SK-N-SH treated with all-trans-retinoic acid at 6 μM for 48 hours (cell line): ENCODE results near the gene PCBP3.
A peak's percentile ranks its signal among the peaks of the same experiment; 100 is the strongest.

Experiments
- ATAC-seq: fragments of 200-7000 bp; cut with Tn5 transposase; 3 replicates; pipeline ENCODE4 v1.9.1; 2020; ENCODE audit warnings: mild to moderate bottlenecking, moderate library complexity
- ARNTL ChIP-seq: fragments of 450-650 bp; formaldehyde crosslinking; IDR thresholded peaks from 2 replicates; pipeline ENCODE4 v1.5.0; 2020; ENCODE audit warnings: low read depth, mild to moderate bottlenecking, moderate library complexity, borderline replicate concordance
- BACH2 ChIP-seq: fragments of 250-450 bp; sonication (Bioruptor Pico); IDR thresholded peaks from 2 replicates; pipeline ENCODE4 v1.9.0; 2021; ENCODE audit warnings: mild to moderate bottlenecking, borderline replicate concordance
- CSDC2 ChIP-seq: fragments of 250-450 bp; sonication (Bioruptor Pico); IDR thresholded peaks from 2 replicates; pipeline ENCODE4 v1.5.0; 2020; ENCODE audit warnings: mild to moderate bottlenecking, moderate library complexity
- ESRRG ChIP-seq: fragments of 250-450 bp; sonication (Bioruptor Pico); IDR thresholded peaks from 2 replicates; pipeline ENCODE4 v1.6.1; 2021; ENCODE audit warnings: mild to moderate bottlenecking
- ISL1 ChIP-seq: fragments of 250-450 bp; sonication (Bioruptor Pico); IDR thresholded peaks from 2 replicates; pipeline ENCODE4 v2.1.2; 2022; ENCODE audit warnings: mild to moderate bottlenecking, moderate library complexity
- OSR1 ChIP-seq: fragments of 250-450 bp; sonication (Bioruptor Pico); IDR thresholded peaks from 2 replicates; pipeline ENCODE4 v1.8.0; 2022; ENCODE audit warnings: moderate library complexity, mild to moderate bottlenecking, inconsistent platforms
- POU6F1 ChIP-seq: fragments of 250-450 bp; sonication (Bioruptor Pico); IDR thresholded peaks from 2 replicates; pipeline ENCODE4 v1.8.0; 2021; ENCODE audit warnings: low read depth, mild to moderate bottlenecking, moderate library complexity, borderline replicate concordance
- RARB ChIP-seq: fragments of 250-450 bp; sonication (Bioruptor Pico); IDR thresholded peaks from 2 replicates; pipeline ENCODE4 v1.8.0; 2021; ENCODE audit warnings: mild to moderate bottlenecking, moderate library complexity
- SNAI2 ChIP-seq: fragments of 250-450 bp; sonication (Bioruptor Pico); IDR thresholded peaks from 2 replicates; pipeline ENCODE4 v1.5.0; 2020; ENCODE audit warnings: mild to moderate bottlenecking, moderate library complexity
- TCF4 ChIP-seq: fragments of 250-450 bp; sonication (Bioruptor Pico); IDR thresholded peaks from 2 replicates; pipeline ENCODE4 v1.8.0; 2021; ENCODE audit warnings: mild to moderate bottlenecking, moderate library complexity, borderline replicate concordance
- TOX ChIP-seq: fragments of 250-450 bp; sonication (Bioruptor Pico); IDR thresholded peaks from 2 replicates; pipeline ENCODE4 v1.8.0; 2021; ENCODE audit warnings: mild to moderate bottlenecking, moderate library complexity, borderline replicate concordance
- ZC3H10 ChIP-seq: fragments of 250-450 bp; sonication (Bioruptor Pico); IDR thresholded peaks from 2 replicates; pipeline ENCODE4 v1.5.1; 2021; ENCODE audit warnings: mild to moderate bottlenecking, moderate library complexity
- ZFP3 ChIP-seq: fragments of 250-450 bp; sonication (Bioruptor Pico); IDR thresholded peaks from 2 replicates; pipeline ENCODE4 v1.5.0; 2020; ENCODE audit warnings: mild to moderate bottlenecking, moderate library complexity
- ZFP30 ChIP-seq: fragments of 450-650 bp; formaldehyde crosslinking; IDR thresholded peaks from 2 replicates; pipeline ENCODE4 v1.5.0; 2022; ENCODE audit warnings: mild to moderate bottlenecking, moderate library complexity
- ZNF565 ChIP-seq: fragments of 450-650 bp; formaldehyde crosslinking; conservative IDR thresholded peaks from 2 replicates; pipeline ENCODE4 v1.5.0; 2020; ENCODE audit warnings: low read depth, mild to moderate bottlenecking, moderate library complexity
- ZNF70 ChIP-seq: fragments of 450-650 bp; formaldehyde crosslinking; IDR thresholded peaks from 2 replicates; pipeline ENCODE4 v1.5.0; 2020; ENCODE audit warnings: mild to moderate bottlenecking, moderate library complexity
- ZNF8 ChIP-seq: fragments of 450-650 bp; formaldehyde crosslinking; IDR thresholded peaks from 2 replicates; pipeline ENCODE4 v1.5.0; 2020; ENCODE audit warnings: mild to moderate bottlenecking, moderate library complexity
- TF ChIP-seq, protein P1 (sequence below): fragments of 250-450 bp; sonication (Bioruptor Pico); IDR thresholded peaks from 2 replicates; pipeline ENCODE4 v1.5.0; 2020; ENCODE audit warnings: mild to moderate bottlenecking, moderate library complexity
- TF ChIP-seq, protein P2 (sequence below): fragments of 250-450 bp; sonication (Bioruptor Pico); IDR thresholded peaks from 2 replicates; pipeline ENCODE4 v1.5.1; 2020; ENCODE audit warnings: low read depth, mild to moderate bottlenecking, moderate library complexity
- TF ChIP-seq, protein P3 (sequence below): fragments of 250-450 bp; sonication (Bioruptor Pico); IDR thresholded peaks from 2 replicates; pipeline ENCODE4 v1.8.0; 2020; ENCODE audit warnings: mild to moderate bottlenecking, moderate library complexity, borderline replicate concordance

Gene PCBP3

GRCh38 chr21:45841033-45841432, 197.5 kb downstream of the PCBP3 start (continued):
- TF ChIP-seq POU6F1 (CRISPR knock-in tag) (no peak), TOX (CRISPR knock-in tag) (no peak), ZNF70 (CRISPR knock-in tag) (no peak), CSDC2 (CRISPR knock-in tag) (no peak)

- no peak for ATAC-seq
- peak; percentile 66; the same call in 1 of the 2 replicates for TF ChIP-seq TCF4
- TF ChIP-seq ARNTL (CRISPR knock-in tag) = no peak
- peak; percentile 31; the same call in 1 of the 2 replicates for TF ChIP-seq ISL1 (CRISPR knock-in tag)
- TF ChIP-seq ZNF565 (CRISPR knock-in tag) = no peak
- no peak for TF ChIP-seq ZFP30
- TF ChIP-seq, all 23 proteins: peak for 2
Observed at GRCh38 chr21:45843426-45843825, 199.9 kb downstream of the PCBP3 start.

DNA sequence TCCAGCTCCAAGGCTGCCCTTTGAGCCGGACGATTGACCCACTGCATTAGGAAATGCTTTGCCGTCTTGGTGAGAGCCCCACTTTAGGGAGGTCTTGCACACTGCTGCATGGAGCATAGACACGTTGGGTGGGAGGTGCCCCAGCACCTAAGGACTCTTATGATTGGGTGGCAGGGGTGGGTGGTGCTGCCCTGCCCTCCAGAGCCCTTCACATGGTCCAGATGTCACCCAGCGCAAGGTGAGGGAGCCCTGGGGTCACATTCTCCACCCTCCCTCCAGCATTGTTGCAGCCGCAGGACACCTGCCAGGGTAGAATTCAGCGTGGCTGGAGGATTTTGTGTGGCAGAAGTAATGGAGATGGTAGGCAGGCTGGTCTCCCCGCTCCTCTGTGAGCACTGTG, 200.7 kb downstream of the PCBP3 start:
- TF ChIP-seq ISL1 (CRISPR knock-in tag) = no peak
- no peak for TF ChIP-seq OSR1 (CRISPR knock-in tag)
- no peak for TF ChIP-seq ZFP30
- TF ChIP-seq BACH2 (CRISPR knock-in tag) = no peak
- TF ChIP-seq ESRRG (CRISPR knock-in tag) = no peak
- no peak for TF ChIP-seq POU6F1 (CRISPR knock-in tag)
- no peak for TF ChIP-seq ZNF70 (CRISPR knock-in tag)
- TF ChIP-seq, protein P1, sequence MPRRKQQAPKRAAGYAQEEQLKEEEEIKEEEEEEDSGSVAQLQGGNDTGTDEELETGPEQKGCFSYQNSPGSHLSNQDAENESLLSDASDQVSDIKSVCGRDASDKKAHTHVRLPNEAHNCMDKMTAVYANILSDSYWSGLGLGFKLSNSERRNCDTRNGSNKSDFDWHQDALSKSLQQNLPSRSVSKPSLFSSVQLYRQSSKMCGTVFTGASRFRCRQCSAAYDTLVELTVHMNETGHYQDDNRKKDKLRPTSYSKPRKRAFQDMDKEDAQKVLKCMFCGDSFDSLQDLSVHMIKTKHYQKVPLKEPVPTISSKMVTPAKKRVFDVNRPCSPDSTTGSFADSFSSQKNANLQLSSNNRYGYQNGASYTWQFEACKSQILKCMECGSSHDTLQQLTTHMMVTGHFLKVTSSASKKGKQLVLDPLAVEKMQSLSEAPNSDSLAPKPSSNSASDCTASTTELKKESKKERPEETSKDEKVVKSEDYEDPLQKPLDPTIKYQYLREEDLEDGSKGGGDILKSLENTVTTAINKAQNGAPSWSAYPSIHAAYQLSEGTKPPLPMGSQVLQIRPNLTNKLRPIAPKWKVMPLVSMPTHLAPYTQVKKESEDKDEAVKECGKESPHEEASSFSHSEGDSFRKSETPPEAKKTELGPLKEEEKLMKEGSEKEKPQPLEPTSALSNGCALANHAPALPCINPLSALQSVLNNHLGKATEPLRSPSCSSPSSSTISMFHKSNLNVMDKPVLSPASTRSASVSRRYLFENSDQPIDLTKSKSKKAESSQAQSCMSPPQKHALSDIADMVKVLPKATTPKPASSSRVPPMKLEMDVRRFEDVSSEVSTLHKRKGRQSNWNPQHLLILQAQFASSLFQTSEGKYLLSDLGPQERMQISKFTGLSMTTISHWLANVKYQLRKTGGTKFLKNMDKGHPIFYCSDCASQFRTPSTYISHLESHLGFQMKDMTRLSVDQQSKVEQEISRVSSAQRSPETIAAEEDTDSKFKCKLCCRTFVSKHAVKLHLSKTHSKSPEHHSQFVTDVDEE (CRISPR knock-in tag) = no peak
- TF ChIP-seq ARNTL (CRISPR knock-in tag) = no peak
- no peak for TF ChIP-seq ZC3H10
- no peak for TF ChIP-seq SNAI2
- TF ChIP-seq CSDC2 (CRISPR knock-in tag) = no peak
- TF ChIP-seq ZFP3 = no peak
- no peak for TF ChIP-seq ZNF8 (CRISPR knock-in tag)
- no peak for TF ChIP-seq ZNF565 (CRISPR knock-in tag)
- TF ChIP-seq, protein P2, sequence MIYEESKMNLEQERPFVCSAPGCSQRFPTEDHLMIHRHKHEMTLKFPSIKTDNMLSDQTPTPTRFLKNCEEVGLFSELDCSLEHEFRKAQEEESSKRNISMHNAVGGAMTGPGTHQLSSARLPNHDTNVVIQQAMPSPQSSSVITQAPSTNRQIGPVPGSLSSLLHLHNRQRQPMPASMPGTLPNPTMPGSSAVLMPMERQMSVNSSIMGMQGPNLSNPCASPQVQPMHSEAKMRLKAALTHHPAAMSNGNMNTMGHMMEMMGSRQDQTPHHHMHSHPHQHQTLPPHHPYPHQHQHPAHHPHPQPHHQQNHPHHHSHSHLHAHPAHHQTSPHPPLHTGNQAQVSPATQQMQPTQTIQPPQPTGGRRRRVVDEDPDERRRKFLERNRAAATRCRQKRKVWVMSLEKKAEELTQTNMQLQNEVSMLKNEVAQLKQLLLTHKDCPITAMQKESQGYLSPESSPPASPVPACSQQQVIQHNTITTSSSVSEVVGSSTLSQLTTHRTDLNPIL = no peak
- TF ChIP-seq, protein P3, sequence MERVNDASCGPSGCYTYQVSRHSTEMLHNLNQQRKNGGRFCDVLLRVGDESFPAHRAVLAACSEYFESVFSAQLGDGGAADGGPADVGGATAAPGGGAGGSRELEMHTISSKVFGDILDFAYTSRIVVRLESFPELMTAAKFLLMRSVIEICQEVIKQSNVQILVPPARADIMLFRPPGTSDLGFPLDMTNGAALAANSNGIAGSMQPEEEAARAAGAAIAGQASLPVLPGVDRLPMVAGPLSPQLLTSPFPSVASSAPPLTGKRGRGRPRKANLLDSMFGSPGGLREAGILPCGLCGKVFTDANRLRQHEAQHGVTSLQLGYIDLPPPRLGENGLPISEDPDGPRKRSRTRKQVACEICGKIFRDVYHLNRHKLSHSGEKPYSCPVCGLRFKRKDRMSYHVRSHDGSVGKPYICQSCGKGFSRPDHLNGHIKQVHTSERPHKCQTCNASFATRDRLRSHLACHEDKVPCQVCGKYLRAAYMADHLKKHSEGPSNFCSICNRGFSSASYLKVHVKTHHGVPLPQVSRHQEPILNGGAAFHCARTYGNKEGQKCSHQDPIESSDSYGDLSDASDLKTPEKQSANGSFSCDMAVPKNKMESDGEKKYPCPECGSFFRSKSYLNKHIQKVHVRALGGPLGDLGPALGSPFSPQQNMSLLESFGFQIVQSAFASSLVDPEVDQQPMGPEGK = no peak
- TF ChIP-seq RARB (CRISPR knock-in tag) = no peak
- ATAC-seq = no peak
